Measurements from ENCODE around the gene ACTR6.

ACTR6 gene

DNA sequence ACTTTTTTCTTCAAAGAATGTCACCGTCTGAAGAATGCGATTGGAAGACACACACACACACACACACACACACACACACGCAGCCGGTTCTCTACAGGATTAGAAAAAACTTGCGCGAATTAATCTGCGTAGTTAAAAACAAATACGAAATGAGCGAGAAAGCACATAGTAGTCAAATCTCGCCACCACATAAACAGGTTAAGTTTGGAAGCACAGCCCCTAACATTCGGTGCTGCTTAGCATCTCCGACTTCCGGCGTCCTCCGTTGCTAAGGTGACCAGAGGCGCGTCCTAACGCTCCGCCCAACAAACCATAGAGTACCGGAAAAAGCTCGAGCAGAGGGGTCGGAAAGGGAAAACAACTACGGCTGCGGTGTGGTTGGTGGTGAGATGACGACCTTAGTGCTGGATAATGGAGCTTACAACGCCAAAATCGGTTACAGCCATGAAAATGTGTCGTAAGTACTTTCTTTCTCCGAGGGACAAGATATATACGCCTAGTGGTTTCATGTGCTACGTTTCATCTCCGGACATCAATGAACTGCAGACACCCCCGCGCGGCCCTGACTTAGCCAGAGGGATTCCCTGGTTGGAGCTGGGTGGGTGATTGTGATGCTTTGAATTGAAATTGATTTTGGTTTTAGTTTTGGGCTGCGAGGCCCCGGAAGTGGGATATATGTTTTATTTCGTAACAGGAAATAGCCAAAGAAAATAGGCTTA is at the start of gene ACTR6:
TSS of gene ACTR6 (plus strand) at position 353 of the 719 bp plus-strand sequence. CDS start at position 390, 37 bp downstream.
- TF ChIP-seq, protein P1, sequence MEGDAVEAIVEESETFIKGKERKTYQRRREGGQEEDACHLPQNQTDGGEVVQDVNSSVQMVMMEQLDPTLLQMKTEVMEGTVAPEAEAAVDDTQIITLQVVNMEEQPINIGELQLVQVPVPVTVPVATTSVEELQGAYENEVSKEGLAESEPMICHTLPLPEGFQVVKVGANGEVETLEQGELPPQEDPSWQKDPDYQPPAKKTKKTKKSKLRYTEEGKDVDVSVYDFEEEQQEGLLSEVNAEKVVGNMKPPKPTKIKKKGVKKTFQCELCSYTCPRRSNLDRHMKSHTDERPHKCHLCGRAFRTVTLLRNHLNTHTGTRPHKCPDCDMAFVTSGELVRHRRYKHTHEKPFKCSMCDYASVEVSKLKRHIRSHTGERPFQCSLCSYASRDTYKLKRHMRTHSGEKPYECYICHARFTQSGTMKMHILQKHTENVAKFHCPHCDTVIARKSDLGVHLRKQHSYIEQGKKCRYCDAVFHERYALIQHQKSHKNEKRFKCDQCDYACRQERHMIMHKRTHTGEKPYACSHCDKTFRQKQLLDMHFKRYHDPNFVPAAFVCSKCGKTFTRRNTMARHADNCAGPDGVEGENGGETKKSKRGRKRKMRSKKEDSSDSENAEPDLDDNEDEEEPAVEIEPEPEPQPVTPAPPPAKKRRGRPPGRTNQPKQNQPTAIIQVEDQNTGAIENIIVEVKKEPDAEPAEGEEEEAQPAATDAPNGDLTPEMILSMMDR (IDR thresholded peaks at IDR 0.05; ENCODE audit: low read depth, low read length): no peak
- peaks cover 10% of the 10 kb centered on the region for H3K36me3 ChIP-seq
- peak within 1 kb of the TSS; percentile 77 for H3K4me3 ChIP-seq (ENCODE audit: low read depth, low read length)
- H3K27ac ChIP-seq: peak within 1 kb of the TSS; percentile 79
- H3K9me3 ChIP-seq (ENCODE audit: severe bottlenecking): no peaks in the 10 kb centered on the region
- peak; percentile 94 for DNase-seq
- H3K27me3 ChIP-seq (ENCODE audit: insufficient read depth, low read depth, severe bottlenecking): no peaks in the 10 kb centered on the region

DNA sequence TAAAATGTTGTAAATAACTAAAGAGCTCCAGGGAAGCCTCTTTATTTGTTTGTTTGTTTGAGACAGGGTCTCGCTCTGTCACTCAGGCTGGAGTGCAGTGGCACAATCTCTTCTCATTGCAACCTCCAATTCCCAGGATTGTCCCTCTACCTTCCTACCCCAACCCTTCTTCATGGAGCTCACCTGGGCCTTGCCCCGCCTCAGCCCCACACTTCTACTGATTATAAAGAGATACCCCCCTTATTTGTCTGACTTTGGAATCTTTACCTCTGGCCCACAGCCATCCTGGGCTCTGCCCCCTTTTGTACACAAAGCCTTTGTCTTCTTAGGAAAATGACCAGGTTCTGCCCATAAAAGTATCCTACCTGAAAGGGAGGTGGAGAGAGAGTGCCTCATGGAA is 48.8 kb upstream of the ACTR6 start:
- H3K4me3 ChIP-seq (ENCODE audit: low read depth, low read length): no peak overlapping the region
- TF ChIP-seq, protein P1 (IDR thresholded peaks at IDR 0.05; ENCODE audit: low read depth, low read length): no peak
- no peak overlapping the region for H3K27ac ChIP-seq
- H3K9me3 ChIP-seq (ENCODE audit: severe bottlenecking): no peaks in the 10 kb centered on the region
- no peaks in the 10 kb centered on the region for H3K27me3 ChIP-seq (ENCODE audit: insufficient read depth, low read depth, severe bottlenecking)
- DNase-seq: no peak
- no peaks in the 10 kb centered on the region for H3K36me3 ChIP-seq

DNA sequence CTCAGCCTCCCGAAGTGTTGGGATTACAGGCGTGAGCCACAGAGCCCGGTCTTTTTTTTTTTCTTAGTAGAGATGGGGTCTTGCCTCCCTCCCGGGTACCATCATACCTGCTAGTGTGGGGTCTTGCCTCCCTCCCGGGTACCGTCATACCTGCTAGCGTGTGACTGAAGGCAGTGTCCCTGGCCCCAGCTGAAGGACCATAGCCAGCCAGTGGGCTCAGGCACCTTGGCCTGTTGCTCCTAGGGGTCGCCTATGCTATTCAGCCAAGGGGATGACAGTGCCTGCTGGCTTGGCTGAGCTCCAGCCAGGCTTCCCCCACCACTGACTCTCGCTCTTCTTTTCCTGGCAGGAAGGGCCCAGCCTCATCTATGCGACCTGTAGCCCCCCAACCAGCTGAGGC is 47.5 kb upstream of the ACTR6 start:
- no peak overlapping the region for H3K27ac ChIP-seq
- TF ChIP-seq, protein P1 (IDR thresholded peaks at IDR 0.05; ENCODE audit: low read depth, low read length): no peak

DNA sequence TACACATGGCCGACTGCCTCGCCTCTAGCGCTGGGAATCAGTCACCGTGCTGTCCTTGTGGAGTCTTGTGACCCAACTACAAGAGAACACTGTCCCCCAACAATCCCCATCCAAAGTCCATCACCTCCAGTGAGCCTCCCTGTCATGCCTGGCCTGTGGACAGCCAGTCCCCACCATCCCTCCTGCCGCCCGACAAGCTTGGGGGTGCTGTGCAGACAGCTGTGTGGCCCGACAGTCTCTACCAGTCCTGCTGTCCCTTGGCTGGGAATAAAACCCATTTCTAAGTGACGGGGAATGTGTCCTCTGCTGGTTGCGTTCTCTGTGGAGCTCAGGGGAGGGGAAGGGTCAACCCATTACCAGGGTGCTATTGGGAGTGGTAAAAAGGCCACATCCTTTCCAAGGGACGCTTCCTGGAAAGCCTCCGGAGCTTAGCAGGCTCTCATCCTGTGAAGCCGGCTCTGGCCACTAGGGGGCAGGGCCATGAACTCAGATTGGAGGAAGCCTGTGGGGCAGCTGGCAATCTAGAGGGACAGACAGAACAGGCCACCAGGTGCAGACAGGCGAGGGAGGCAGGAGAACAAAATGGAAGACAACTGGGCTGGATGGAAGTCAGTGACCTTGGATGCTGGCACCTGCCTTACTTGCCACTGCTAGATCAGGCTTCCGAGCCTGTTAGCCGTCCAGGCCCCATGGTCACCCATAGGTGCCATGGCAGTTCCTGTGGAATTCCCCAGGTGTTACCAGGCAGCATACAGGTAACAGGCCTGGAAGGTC is 46.0 kb upstream of the ACTR6 start:
- no peaks in the 10 kb centered on the region for H3K9me3 ChIP-seq (ENCODE audit: severe bottlenecking)
- TF ChIP-seq, protein P1 (IDR thresholded peaks at IDR 0.05; ENCODE audit: low read depth, low read length): peak; percentile 83
- no peaks in the 10 kb centered on the region for H3K36me3 ChIP-seq
- H3K4me3 ChIP-seq (ENCODE audit: low read depth, low read length): no peak overlapping the region
- peak; percentile 86 for DNase-seq
- no peak overlapping the region for H3K27ac ChIP-seq
- H3K27me3 ChIP-seq (ENCODE audit: insufficient read depth, low read depth, severe bottlenecking): no peaks in the 10 kb centered on the region

More for the DNA sequence above, 47.5 kb upstream of the ACTR6 start:
- no peak for DNase-seq
- Histone ChIP-seq H3K27me3 (ENCODE audit: insufficient read depth, low read depth, severe bottlenecking) (no peaks in the 10 kb centered on the region), H3K36me3 (no peaks in the 10 kb centered on the region), H3K9me3 (ENCODE audit: severe bottlenecking) (no peaks in the 10 kb centered on the region), H3K4me3 (ENCODE audit: low read depth, low read length) (no peak overlapping the region)

DNA sequence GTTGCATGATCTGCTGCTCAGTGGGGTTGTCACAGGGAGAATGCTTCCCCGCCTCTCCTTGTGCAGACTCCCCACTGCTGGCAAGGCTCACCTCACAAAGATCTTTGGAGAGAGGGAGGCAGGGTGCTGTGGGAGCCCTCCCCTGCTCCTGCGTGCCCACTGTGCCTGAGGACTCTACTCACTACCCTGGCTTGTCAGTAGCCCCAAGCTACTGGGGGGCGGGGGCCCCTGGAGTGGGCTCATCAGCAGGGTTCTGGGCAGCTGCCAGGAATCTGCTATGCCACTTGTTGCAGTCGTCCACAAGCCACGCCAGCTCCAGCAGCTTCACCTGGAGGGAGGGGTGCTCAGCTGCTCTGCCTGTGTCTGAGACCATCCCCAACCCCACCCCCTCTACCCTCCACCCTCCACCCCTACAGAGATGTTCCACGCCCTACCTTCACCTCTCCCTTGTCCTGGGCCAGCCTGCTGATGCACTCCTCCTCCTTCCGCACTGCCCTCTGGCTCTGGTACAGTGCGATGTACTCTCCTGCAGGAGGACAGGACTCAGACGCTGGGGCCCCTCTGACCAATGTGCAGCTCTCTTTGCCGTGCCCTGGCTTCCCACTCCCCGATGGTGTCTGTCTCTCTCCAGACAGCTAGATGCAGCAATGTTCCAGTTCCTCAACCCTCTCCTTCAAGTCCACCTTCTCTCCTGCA is 43.7 kb upstream of the ACTR6 start:
- no peaks in the 10 kb centered on the region for H3K27me3 ChIP-seq (ENCODE audit: insufficient read depth, low read depth, severe bottlenecking)
- H3K4me3 ChIP-seq (ENCODE audit: low read depth, low read length): no peak overlapping the region
- TF ChIP-seq, protein P1 (IDR thresholded peaks at IDR 0.05; ENCODE audit: low read depth, low read length): no peak
- no peak overlapping the region for H3K27ac ChIP-seq
- H3K36me3 ChIP-seq: no peaks in the 10 kb centered on the region
- H3K9me3 ChIP-seq (ENCODE audit: severe bottlenecking): no peaks in the 10 kb centered on the region
- DNase-seq: no peak

All from WERI-Rb-1 (cell line).